Measurements from ENCODE around the gene ANO8. TPM values are rescaled to one million over a fixed set of nuclear protein-coding genes. Genes with fewer than 3 reads are reported as not detected.
A peak's percentile ranks its signal among the peaks of the same experiment; 100 is the strongest.

The ANO8 gene
- total and polyA plus RNA-seq, 2 of the 13 experiments (the other 11 are each of a cell fraction or from before 2014, with no cell fraction given): 1.8 to 3.5 TPM

DNA sequence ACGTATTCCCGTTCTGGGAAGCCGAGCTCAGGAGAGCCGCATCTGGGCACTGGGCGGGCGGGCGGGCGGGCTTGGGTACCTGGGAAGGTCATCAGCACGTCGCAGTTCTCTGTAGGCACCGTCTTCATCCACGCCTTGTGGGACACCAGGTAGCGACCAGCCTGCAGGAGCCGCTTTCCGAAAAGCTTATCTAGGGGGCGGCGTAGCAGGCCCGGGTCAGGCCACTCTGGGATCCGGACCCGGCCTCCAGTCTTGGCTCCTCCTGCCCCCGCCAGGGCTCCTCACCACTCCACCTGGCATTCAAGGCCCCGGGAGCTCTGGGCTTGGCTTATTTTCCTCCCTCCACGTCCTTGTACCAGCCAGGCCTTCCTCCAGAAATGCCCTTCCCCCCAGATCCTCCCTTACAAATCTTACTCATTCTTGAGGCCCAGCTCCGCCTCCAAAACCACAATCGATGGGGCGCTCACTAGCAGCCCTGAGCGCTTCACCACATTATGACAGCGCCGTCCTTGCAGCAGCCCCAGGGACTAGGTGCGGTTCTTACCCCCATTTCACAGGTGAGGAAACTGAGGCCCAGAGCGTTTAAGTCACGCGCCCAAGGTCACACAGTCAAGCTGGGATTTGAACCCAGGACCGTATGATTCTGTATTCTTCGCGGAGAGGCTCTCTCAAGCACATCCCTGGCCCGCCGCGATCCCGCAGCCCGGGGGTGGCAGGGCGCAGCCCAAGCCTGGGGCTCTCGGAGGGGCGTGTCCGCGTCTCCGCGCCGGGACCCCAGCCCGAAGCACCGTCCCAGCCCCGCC, 843 bp downstream of the ANO8 start (continued):
- TF ChIP-seq, protein P1, sequence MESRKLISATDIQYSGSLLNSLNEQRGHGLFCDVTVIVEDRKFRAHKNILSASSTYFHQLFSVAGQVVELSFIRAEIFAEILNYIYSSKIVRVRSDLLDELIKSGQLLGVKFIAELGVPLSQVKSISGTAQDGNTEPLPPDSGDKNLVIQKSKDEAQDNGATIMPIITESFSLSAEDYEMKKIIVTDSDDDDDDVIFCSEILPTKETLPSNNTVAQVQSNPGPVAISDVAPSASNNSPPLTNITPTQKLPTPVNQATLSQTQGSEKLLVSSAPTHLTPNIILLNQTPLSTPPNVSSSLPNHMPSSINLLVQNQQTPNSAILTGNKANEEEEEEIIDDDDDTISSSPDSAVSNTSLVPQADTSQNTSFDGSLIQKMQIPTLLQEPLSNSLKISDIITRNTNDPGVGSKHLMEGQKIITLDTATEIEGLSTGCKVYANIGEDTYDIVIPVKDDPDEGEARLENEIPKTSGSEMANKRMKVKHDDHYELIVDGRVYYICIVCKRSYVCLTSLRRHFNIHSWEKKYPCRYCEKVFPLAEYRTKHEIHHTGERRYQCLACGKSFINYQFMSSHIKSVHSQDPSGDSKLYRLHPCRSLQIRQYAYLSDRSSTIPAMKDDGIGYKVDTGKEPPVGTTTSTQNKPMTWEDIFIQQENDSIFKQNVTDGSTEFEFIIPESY (CRISPR knock-in tag; IDR thresholded peaks at IDR 0.05): peak; percentile 94
- TF ChIP-seq ZNF205 (CRISPR knock-in tag; IDR thresholded peaks at IDR 0.05) (0 out of 2 replicates have a peak, but pooled peaks have one; percentile 39), AHR (CRISPR knock-in tag; IDR thresholded peaks at IDR 0.05) (0 out of 2 replicates have a peak, but pooled peaks have one; percentile 19), ZNF768 (CRISPR knock-in tag; IDR thresholded peaks at IDR 0.05) (peak; percentile 11; the same call in 1 of the 2 replicates), XBP1 (CRISPR knock-in tag; IDR thresholded peaks at IDR 0.05) (no peak), ZFAT (CRISPR knock-in tag; conservative IDR thresholded peaks at IDR 0.05) (no peak), ESRRA (CRISPR knock-in tag; IDR thresholded peaks at IDR 0.05; ENCODE audit: low read depth) (peak; percentile 26; the same call in 1 of the 2 replicates), ARNTL (CRISPR knock-in tag; IDR thresholded peaks at IDR 0.05) (0 out of 2 replicates have a peak, but pooled peaks have one; percentile 3), KDM1A (CRISPR knock-in tag; IDR thresholded peaks at IDR 0.05) (peak; percentile 91), ZMYM3 (CRISPR knock-in tag; IDR thresholded peaks at IDR 0.05) (peak; percentile 94), MXI1 (IDR thresholded peaks at IDR 0.05; ENCODE audit: borderline replicate concordance, low read depth, low read length) (no peak), ZNF136 (CRISPR knock-in tag; IDR thresholded peaks at IDR 0.05; ENCODE audit: low read depth) (no peak), ARNT2 (CRISPR knock-in tag; IDR thresholded peaks at IDR 0.05; ENCODE audit: low read depth) (0 out of 2 replicates have a peak, but pooled peaks have one; percentile 6), ZNF563 (CRISPR knock-in tag; IDR thresholded peaks at IDR 0.05) (0 out of 2 replicates have a peak, but pooled peaks have one; percentile 8)
- TF ChIP-seq, protein P2, sequence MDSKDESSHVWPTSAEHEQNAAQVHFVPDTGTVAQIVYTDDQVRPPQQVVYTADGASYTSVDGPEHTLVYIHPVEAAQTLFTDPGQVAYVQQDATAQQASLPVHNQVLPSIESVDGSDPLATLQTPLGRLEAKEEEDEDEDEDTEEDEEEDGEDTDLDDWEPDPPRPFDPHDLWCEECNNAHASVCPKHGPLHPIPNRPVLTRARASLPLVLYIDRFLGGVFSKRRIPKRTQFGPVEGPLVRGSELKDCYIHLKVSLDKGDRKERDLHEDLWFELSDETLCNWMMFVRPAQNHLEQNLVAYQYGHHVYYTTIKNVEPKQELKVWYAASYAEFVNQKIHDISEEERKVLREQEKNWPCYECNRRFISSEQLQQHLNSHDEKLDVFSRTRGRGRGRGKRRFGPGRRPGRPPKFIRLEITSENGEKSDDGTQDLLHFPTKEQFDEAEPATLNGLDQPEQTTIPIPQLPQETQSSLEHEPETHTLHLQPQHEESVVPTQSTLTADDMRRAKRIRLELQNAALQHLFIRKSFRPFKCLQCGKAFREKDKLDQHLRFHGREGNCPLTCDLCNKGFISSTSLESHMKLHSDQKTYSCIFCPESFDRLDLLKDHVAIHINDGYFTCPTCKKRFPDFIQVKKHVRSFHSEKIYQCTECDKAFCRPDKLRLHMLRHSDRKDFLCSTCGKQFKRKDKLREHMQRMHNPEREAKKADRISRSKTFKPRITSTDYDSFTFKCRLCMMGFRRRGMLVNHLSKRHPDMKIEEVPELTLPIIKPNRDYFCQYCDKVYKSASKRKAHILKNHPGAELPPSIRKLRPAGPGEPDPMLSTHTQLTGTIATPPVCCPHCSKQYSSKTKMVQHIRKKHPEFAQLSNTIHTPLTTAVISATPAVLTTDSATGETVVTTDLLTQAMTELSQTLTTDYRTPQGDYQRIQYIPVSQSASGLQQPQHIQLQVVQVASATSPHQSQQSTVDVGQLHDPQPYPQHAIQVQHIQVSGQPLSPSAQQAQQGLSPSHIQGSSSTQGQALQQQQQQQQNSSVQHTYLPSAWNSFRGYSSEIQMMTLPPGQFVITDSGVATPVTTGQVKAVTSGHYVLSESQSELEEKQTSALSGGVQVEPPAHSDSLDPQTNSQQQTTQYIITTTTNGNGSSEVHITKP (CRISPR knock-in tag; IDR thresholded peaks at IDR 0.05; ENCODE audit: low read depth): 0 out of 2 replicates have a peak, but pooled peaks have one; percentile 28
- TF ChIP-seq, protein P3, sequence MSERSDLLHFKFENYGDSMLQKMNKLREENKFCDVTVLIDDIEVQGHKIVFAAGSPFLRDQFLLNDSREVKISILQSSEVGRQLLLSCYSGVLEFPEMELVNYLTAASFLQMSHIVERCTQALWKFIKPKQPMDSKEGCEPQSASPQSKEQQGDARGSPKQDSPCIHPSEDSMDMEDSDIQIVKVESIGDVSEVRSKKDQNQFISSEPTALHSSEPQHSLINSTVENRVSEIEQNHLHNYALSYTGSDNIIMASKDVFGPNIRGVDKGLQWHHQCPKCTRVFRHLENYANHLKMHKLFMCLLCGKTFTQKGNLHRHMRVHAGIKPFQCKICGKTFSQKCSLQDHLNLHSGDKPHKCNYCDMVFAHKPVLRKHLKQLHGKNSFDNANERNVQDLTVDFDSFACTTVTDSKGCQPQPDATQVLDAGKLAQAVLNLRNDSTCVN (CRISPR knock-in tag; IDR thresholded peaks at IDR 0.05; ENCODE audit: borderline replicate concordance): peak; percentile 33; the same call in 1 of the 2 replicates
- TF ChIP-seq, protein P4, sequence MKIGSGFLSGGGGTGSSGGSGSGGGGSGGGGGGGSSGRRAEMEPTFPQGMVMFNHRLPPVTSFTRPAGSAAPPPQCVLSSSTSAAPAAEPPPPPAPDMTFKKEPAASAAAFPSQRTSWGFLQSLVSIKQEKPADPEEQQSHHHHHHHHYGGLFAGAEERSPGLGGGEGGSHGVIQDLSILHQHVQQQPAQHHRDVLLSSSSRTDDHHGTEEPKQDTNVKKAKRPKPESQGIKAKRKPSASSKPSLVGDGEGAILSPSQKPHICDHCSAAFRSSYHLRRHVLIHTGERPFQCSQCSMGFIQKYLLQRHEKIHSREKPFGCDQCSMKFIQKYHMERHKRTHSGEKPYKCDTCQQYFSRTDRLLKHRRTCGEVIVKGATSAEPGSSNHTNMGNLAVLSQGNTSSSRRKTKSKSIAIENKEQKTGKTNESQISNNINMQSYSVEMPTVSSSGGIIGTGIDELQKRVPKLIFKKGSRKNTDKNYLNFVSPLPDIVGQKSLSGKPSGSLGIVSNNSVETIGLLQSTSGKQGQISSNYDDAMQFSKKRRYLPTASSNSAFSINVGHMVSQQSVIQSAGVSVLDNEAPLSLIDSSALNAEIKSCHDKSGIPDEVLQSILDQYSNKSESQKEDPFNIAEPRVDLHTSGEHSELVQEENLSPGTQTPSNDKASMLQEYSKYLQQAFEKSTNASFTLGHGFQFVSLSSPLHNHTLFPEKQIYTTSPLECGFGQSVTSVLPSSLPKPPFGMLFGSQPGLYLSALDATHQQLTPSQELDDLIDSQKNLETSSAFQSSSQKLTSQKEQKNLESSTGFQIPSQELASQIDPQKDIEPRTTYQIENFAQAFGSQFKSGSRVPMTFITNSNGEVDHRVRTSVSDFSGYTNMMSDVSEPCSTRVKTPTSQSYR (CRISPR knock-in tag; IDR thresholded peaks at IDR 0.05; ENCODE audit: borderline replicate concordance): peak; percentile 58; the same call in 1 of the 2 replicates
- TF ChIP-seq, protein P5, sequence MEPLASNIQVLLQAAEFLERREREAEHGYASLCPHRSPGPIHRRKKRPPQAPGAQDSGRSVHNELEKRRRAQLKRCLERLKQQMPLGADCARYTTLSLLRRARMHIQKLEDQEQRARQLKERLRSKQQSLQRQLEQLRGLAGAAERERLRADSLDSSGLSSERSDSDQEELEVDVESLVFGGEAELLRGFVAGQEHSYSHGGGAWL (CRISPR knock-in tag; IDR thresholded peaks at IDR 0.05): peak; percentile 5; the same call in 1 of the 2 replicates
